GM12878 (cell line): Measurements from ENCODE around the gene ERN1. TPM values are rescaled to one million over a fixed set of nuclear protein-coding genes. Genes with fewer than 3 reads are reported as not detected.

ENCODE experiments used
- ATAC-seq: fragments of 200-7000 bp; cut with Tn5 transposase; 3 replicates; pipeline ENCODE4 v1.9.1; 2020; ENCODE audit warnings: mild to moderate bottlenecking, moderate library complexity
- BruUV-seq: library from RNA; stranded (reverse); fragments of 400-500 nt; replicated peaks from 2 replicates; lab custom pipeline; 2021; lab: Mats Ljungman, UMichigan
- CTCF ChIA-PET: fragments of 300-600 bp; sonication (Branson Sonifier 250); formaldehyde crosslinking; extraction: SDS; loops from one replicate; lab custom pipeline; 2021; ENCODE audit warnings: inconsistent platforms; lab: Yijun Ruan, JAX
- POLR2A ChIA-PET: fragments of 350-600 bp; formaldehyde crosslinking; extraction: SDS; loops from one replicate; lab custom pipeline; 2021; ENCODE audit warnings: inconsistent platforms; lab: Charles Lee
- RAD21 ChIA-PET: fragments of 300-600 bp; sonication (Branson Sonifier 250); formaldehyde crosslinking; loops from one replicate; lab custom pipeline; 2023; ENCODE audit warnings: antibody characterized with exemption; ENCODE audit not compliant: unreplicated experiment; lab: Charles Lee
- SMC1A ChIA-PET: fragments of 300-600 bp; sonication (Branson Sonifier 250); formaldehyde crosslinking; loops from one replicate; lab custom pipeline; 2023; ENCODE audit not compliant: unreplicated experiment, uncharacterized antibody; lab: Charles Lee
- DNase-seq: peaks from one replicate; pipeline ENCODE4 v3.0.0-alpha.2; 2011; ENCODE audit warnings: low read depth, low spot score
- FAIRE-seq: peaks from 3 replicates; lab custom pipeline; 2011; peaks lifted over from hg19 to GRCh38; lab: Jason Lieb, UNC
- H2AFZ ChIP-seq: 2 replicates; pipeline ENCODE4 v1.6.0; 2011; ENCODE audit warnings: low read depth, low read length, control low read depth; ENCODE audit not compliant: control insufficient read depth
- H3K27ac ChIP-seq: 2 replicates; pipeline ENCODE4 v1.5.1; 2011; ENCODE audit warnings: control low read depth; ENCODE audit not compliant: control insufficient read depth, insufficient read depth
- H3K27me3 ChIP-seq, 2 experiments: replicated peaks in 1 of 2; 2 replicates each; pipeline versions ENCODE4 v1.6.0 to v1.6.1; 2011; ENCODE audit warnings: low read length in 1 of 2; ENCODE audit not compliant: control insufficient read depth in 2 of 2, insufficient read depth in 2 of 2
- H3K36me3 ChIP-seq, 2 experiments: 2 replicates each; pipeline ENCODE4 v1.5.1; 2011; ENCODE audit warnings: low read length in 1 of 2; ENCODE audit not compliant: control insufficient read depth in 2 of 2, insufficient read depth in 2 of 2
- H3K4me1 ChIP-seq: 2 replicates; pipeline ENCODE4 v1.6.1; 2011; ENCODE audit warnings: mild to moderate bottlenecking, low read length, moderate library complexity, mixed read lengths; ENCODE audit not compliant: control insufficient read depth, insufficient read depth
- H3K4me2 ChIP-seq: 2 replicates; pipeline ENCODE4 v1.6.0; 2011; ENCODE audit warnings: control low read depth; ENCODE audit not compliant: control insufficient read depth, insufficient read depth
- H3K4me3 ChIP-seq: fragments of 200-600 bp; sonication (generic); 2 replicates; pipeline ENCODE4 v1.5.1; 2016
- H3K79me2 ChIP-seq: 2 replicates; pipeline ENCODE4 v1.6.0; 2011; ENCODE audit warnings: low read length; ENCODE audit not compliant: control insufficient read depth, insufficient read depth
- H3K9ac ChIP-seq: 2 replicates; pipeline ENCODE4 v1.8.0; 2011; ENCODE audit warnings: low read length, control low read depth, mixed read lengths; ENCODE audit not compliant: control insufficient read depth, insufficient read depth
- H3K9me3 ChIP-seq: replicated peaks from 3 replicates; pipeline ENCODE4 v1.5.1; 2011; ENCODE audit warnings: mild to moderate bottlenecking, low read length; ENCODE audit not compliant: control insufficient read depth, insufficient read depth
- H4K20me1 ChIP-seq: 2 replicates; pipeline ENCODE4 v1.6.0; 2011; ENCODE audit not compliant: control insufficient read depth, insufficient read depth
- E2F4 ChIP-seq: IDR thresholded peaks from 2 replicates; pipeline ENCODE4 v1.6.1; 2012; ENCODE audit warnings: low read depth, low read length, improper control_type of control experiment
- GATAD2B ChIP-seq: fragments of 450-650 bp; conservative IDR thresholded peaks from 2 replicates; pipeline ENCODE4 v1.6.1; 2017; ENCODE audit warnings: low read depth, mild to moderate bottlenecking, moderate library complexity
- MLLT1 ChIP-seq: fragments of 450-650 bp; IDR thresholded peaks from 2 replicates; pipeline ENCODE4 v1.6.1; 2016; ENCODE audit warnings: mild to moderate bottlenecking
- NFYB ChIP-seq: IDR thresholded peaks from 2 replicates; pipeline ENCODE4 v1.6.1; 2011; ENCODE audit warnings: low read depth, mild to moderate bottlenecking, low read length, improper control_type of control experiment, moderate library complexity; ENCODE audit not compliant: insufficient read depth
- NRF1 ChIP-seq: conservative IDR thresholded peaks from 2 replicates; pipeline ENCODE4 v1.6.1; 2011; ENCODE audit warnings: mild to moderate bottlenecking, low read depth, low read length, improper control_type of control experiment
- RBBP5 ChIP-seq: fragments of 200-600 bp; sonication (generic); conservative IDR thresholded peaks from 2 replicates; pipeline ENCODE4 v1.6.1; 2016
- RELB ChIP-seq: fragments of 450-650 bp; IDR thresholded peaks from 2 replicates; pipeline ENCODE4 v1.6.1; 2017; ENCODE audit warnings: low read depth, mild to moderate bottlenecking, moderate library complexity
- SMAD5 ChIP-seq: IDR thresholded peaks from 2 replicates; pipeline ENCODE4 v1.6.1; 2016; ENCODE audit warnings: antibody characterized with exemption, low read depth
- SUZ12 ChIP-seq: fragments of 200-600 bp; sonication (generic); IDR thresholded peaks from one replicate; pipeline ENCODE4 v1.6.1; 2018; ENCODE audit warnings: antibody characterized with exemption, mild to moderate bottlenecking; ENCODE audit not compliant: unreplicated experiment
- TARDBP ChIP-seq: IDR thresholded peaks from 2 replicates; pipeline ENCODE4 v1.6.1; 2016; ENCODE audit warnings: borderline replicate concordance
- YY1 ChIP-seq: IDR thresholded peaks from 2 replicates; pipeline ENCODE4 v1.6.1; 2011; ENCODE audit warnings: low read depth, mild to moderate bottlenecking, low read length
- WGBS: methylation state at CpG from one replicate; pipeline ENCODE4 v1.1.6; 2016; ENCODE audit warnings: low lambda C conversion rate; ENCODE audit not compliant: insufficient replicate concordance, insufficient coverage; ENCODE audit errors: missing lambda C conversion rate; 5-methylcytosine and 5-hydroxymethylcytosine counted together
- in situ Hi-C: fragments of 300-500 bp; cut with MboI; formaldehyde crosslinking; loops from 9 replicates; pipeline ENCODE4 v1.14.3; 2018; ENCODE audit warnings: mixed read lengths
- intact Hi-C: fragments of 100-400 bp; cut with micrococcal nuclease; formaldehyde crosslinking; loops from one replicate; pipeline ENCODE4 v1.14.2; 2022; ENCODE audit not compliant: unreplicated experiment
- polyA plus RNA-seq, 11 experiments: library from polyadenylated mRNA; depleted of rRNA in 4 of 11; unstranded in 6 of 11; stranded (reverse) in 5 of 11; fragments of >200 nt; fragmentation: Nextera tagmentation in 4 of 11; fragmentation: Illumina TruSeq in 1 of 11; extraction: Ambion mirVana in 4 of 11; extraction: Trizol in 1 of 11; gene quantifications; 1 replicate in 1 of 11; 2 replicates in 10 of 11; pipeline versions ENCODE4 v1.2.1 to v1.2.3, GENCODE V29; 2011 to 2016; ENCODE audit warnings: inconsistent platforms in 2 of 11, missing spikeins in 2 of 11, low read depth in 1 of 11
- total RNA-seq, 4 experiments: library from RNA; depleted of rRNA in 3 of 4; stranded (reverse); fragments of >200 nt in 3 of 4; fragmentation: Illumina TruSeq in 1 of 4; extraction: Trizol in 1 of 4; gene quantifications; 2 replicates each; pipeline versions ENCODE4 v1.2.1 to v1.2.3, GENCODE V29; 2013 to 2021

Gene ERN1
- total and polyA plus RNA-seq, 10 of the 15 experiments (the other 5 are each of a cell fraction or from before 2014, with no cell fraction given): 2.6 to 19.2 (median 7.6) TPM

- TF ChIP-seq RELB (no peak), E2F4 (no peak), YY1 (no peak), NFYB (no peak)
These were observed 120.2 kb downstream of the ERN1 start (continued) for GRCh38 chr17:64009571-64010402.

GRCh38 chr17:64008830-64009229 lies 121.1 kb downstream of the ERN1 start:
- CTCF ChIA-PET: interaction anchor here (1.0 to 1.7 kb wide), 4 partner anchors 16 to 125 kb away, joined by 3 to 6 read pairs (median 4); no protein-coding TSS in a partner anchor
- Histone ChIP-seq H3K4me1 (no peaks in the 10 kb centered on the region), H3K4me2 (no peak overlapping the region)

More at GRCh38 chr17:64008830-64009229, 121.1 kb downstream of the ERN1 start:
- Histone ChIP-seq H3K27ac (no peak overlapping the region), H2AFZ (no peak overlapping the region), H3K79me2 (peaks cover 17% of the 10 kb centered on the region), H3K9me3 (no peaks in the 10 kb centered on the region; the same call in 2 of the 3 replicates), H3K4me3 (no peak overlapping the region), H3K36me3 (peaks cover 8 to 11% of the 10 kb centered on the region in 2 experiments; a peak in 3 of 4 replicates), H3K9ac (no peak overlapping the region), H3K27me3 (no peaks in the 10 kb centered on the region), H4K20me1 (no peaks in the 10 kb centered on the region)
- ChIA-PET POLR2A (interaction anchor here (0.5 kb wide), 1 partner anchor 95 kb away, joined by 3 read pairs; no protein-coding TSS in a partner anchor), RAD21 (interaction anchor here (0.8 kb wide), 1 partner anchor 23 kb away, joined by 3 read pairs; no protein-coding TSS in a partner anchor), SMC1A (no interaction called here)
- in situ Hi-C loops (no loop called here), intact Hi-C loops (no loop called here)
- ATAC-seq (no peak), DNase-seq (no peak), FAIRE-seq (no peak)
- no peak for TF ChIP-seq TARDBP
- no peak for TF ChIP-seq SMAD5
- no peak for TF ChIP-seq RELB
- no peak for TF ChIP-seq SUZ12
- no peak for TF ChIP-seq MLLT1
- no peak for TF ChIP-seq NRF1
- TF ChIP-seq RBBP5: no peak
- no peak for TF ChIP-seq GATAD2B
- no TSS peak for BruUV-seq
- 84% methylated on average over 4 of the region's 4 CpGs for WGBS
